NCI-H524 (cell line): ENCODE results near the gene CRTC3.
"Not testable (repeated sequence)": the region's sequence is repeated elsewhere in the genome, so short reads cannot be mapped to it uniquely, and the experiment has no call there.

Experiments used
- DNase-seq, 2 experiments: peaks; one replicate each; lab custom pipeline; 2025; lab: John Stamatoyannopoulos, UW

Gene CRTC3

DNA sequence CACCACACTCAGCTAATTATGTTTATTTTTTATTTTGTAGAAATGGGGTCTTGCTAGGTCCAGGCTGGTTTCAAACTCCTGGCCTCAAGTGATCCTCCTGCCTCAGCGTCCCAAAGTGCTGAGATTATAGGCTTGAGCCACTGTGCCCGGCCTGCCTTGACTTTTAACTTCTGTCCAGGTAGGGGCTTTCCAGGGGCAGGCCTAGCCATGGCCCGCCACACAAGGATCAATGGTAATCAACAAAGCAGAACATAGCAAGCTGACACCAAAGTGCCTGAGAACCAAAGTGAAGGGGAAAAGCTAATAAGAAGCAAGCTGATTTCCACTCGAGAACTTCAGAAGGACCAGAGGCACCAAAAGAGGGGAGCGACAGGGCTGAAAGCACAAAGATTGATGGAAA lies 9.4 kb upstream of the CRTC3 start:
- no peak for DNase-seq

- DNase-seq, result no peak
Observed at GRCh38 chr15:90523373-90523772, 6.3 kb upstream of the CRTC3 start.

- DNase-seq, result not testable (repeated sequence)
Observed at GRCh38 chr15:90524018-90524803, 5.5 kb upstream of the CRTC3 start.

- DNase-seq, result no peak
Observed at GRCh38 chr15:90529011-90529370, 732 bp upstream of the CRTC3 start.

DNA sequence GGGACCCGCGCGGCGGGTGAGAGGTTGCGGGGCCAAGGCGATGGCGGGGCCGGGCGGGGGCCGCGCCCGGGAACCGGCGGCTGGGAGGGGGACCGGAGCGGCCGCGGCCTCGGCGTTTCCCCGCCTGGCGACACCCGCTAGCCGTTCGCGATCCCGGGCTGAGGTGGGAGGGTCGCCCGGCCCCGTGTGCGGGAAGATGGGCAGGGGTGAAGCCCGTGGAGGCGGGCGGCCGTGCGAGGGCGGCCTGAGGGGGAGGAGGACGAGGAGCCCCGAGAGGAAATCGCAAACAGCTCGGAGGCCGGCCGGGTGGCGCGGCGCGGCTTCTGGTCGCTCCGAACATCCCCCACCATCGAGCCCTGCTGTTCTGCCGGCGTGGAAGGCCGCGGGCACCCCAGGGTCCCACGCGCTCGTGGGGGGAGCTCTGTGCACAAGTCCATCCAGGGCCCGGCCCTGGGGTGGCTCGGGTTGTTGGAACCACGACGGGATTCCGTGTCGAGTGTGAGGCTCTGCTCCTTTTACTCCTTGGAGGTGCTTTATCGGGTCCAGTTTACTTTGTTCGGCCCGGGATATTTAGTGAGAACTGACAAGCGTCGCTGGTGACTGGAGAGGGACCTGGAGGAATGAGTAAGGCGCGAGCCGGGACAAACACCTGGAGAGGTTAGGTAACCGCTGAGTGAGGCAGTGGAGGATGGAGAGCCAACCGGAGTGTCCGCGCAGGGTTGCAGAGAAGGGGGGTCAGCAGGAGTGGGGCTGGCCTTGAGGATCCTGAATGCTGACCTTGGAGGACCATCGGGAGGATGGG lies 728 bp downstream of the CRTC3 start:
- DNase-seq, result peak; percentile 9 to 41

GRCh38 chr15:90531147-90531546 lies 1.4 kb downstream of the CRTC3 start:
- peak in 1 of 2 experiments; percentile 43 for DNase-seq

DNA sequence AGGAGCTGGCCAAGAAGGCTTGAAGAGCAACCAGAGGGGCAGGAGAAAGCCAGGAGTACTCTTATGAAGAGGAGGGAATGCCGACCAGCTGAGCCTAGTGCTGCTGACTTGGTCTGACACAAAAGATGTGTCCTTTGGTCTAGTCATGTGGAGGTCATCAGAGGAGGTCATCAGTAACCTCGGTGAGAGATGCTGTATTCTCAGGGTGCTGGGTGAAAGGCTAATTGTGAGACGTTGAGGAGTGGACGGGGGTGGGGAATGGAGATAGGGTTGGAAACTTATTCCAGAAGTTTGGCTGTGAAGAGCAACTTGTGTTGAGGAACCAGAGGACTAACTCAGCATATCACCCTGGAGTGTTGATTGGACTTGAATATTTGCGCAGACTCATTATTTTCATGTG lies 5.5 kb downstream of the CRTC3 start:
- DNase-seq, result no peak

- DNase-seq, result no peak
Observed at GRCh38 chr15:90539789-90540188, 10.1 kb downstream of the CRTC3 start.

DNA sequence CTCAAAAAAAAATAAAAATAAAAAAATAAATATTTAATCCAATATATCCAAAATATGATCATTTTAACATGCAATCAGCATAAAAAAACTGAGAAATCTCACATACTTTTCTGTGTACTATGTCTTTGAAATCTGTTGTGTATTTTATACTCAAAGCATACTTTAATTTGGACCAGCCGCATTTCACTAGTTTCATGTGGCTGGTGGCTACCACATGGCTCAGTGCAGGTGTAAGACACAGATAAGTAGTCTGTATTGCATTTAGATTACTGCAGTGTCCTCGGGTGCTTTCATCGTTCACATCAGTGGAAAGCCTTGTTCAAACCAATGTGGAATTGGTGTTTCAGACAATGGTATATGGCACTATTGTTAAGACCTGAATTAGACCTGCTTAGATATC lies 11.0 kb downstream of the CRTC3 start:
- DNase-seq, result no peak

DNA sequence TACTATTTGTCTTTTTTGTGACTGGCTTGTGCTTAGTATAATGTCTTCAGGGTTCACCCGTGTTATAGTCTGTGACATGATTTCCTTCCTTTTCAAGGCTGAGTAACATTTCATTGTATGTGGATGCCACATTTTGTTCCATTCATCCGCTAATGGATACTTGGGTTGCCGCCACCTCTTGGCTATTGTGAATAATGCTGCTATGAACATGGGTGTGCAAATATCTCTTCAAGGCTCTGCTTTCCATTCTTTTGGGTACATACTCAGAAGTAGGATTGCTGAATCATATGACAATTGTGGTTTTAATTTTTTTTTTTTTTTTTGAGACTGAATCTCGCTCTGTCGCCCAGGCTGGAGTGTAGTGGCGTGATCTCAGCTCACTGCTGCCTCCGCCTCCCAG lies 15.4 kb downstream of the CRTC3 start:
- DNase-seq, result no peak

DNA sequence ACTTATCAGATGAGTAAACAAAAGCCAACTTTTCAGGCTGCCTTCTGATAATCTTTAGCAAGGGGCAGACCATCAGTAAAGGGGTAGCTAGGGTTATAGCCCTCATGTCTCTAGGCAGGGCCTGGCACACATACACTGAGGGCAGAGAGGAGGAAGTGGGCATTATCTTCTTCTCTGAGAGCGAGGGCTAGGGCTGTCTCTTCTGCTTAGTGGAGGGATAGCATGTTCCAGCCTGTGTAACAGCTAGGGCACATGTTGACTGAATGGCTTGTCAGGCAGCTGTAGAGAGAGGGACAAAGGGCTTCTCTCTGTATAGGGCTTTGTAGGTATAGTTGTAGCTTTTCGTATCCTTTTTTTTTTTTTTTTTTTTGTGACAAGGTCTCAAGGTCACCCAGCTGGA lies 17.8 kb downstream of the CRTC3 start:
- no peak for DNase-seq

- no peak for DNase-seq
Observed at GRCh38 chr15:90550919-90551318, 21.2 kb downstream of the CRTC3 start.

DNA sequence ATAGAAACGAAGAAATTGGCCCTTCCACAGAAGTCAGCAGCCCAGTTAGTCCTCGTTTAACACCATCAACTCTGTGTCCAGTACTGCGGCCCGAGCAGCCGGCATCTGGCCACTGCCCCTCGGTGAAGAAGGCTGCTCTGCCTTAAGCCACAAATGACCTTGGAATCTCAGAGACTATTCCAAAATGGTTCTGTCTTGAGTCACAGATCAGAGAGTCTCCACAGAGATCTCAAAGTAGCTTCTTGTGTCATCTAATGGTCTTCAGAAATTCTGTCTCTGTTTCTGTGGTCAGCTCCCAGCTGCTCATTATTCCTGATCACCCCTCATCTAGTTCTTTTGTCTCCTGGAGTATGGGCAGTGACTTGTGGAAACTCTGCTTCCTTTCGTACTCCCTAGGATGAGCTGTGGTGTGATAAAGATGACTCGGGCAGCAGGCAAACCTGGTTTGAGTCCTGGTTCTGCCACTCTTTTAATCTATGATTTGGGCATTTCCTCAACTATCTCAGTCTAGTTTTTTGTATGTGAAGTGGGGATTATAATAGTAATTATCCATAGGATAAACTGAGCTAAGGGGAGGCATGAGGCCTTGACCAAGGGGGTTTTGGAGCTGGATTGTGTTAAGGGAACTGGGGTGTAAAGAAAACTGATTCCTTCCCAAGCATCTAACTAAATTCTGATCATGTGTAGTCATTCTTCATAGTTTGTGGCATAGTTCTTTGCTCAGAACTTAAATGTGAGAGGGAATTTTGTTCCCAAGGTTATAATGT lies 22.6 kb downstream of the CRTC3 start:
- no peak for DNase-seq

GRCh38 chr15:90552929-90553211 lies 23.1 kb downstream of the CRTC3 start:
- no peak for DNase-seq

GRCh38 chr15:90553248-90553745 lies 23.6 kb downstream of the CRTC3 start:
- no peak for DNase-seq

- peak in 1 of 2 experiments; percentile 38 for DNase-seq
Observed at GRCh38 chr15:90557186-90558084, 27.7 kb downstream of the CRTC3 start.

GRCh38 chr15:90558171-90558573 lies 28.4 kb downstream of the CRTC3 start:
- peak in 1 of 2 experiments; percentile 37 for DNase-seq

GRCh38 chr15:90559119-90559518 lies 29.4 kb downstream of the CRTC3 start:
- no peak for DNase-seq

- no peak for DNase-seq
Observed at GRCh38 chr15:90560229-90560776, 30.6 kb downstream of the CRTC3 start.

GRCh38 chr15:90561344-90562244 lies 31.9 kb downstream of the CRTC3 start:
- DNase-seq, result peak; percentile 15 to 41
